Measurements from ENCODE around the gene COL4A1. TPM values are rescaled to one million over a fixed set of nuclear protein-coding genes. Genes with fewer than 3 reads are reported as not detected.

The COL4A1 gene
- polyA plus RNA-seq, 1 donor (not counting 4 experiments of a cell fraction or from before 2014, with no cell fraction given) = 22.3 TPM

- no peaks in the 10 kb centered on the region for H3K9me1 ChIP-seq (ENCODE audit: control insufficient read depth, extremely low read depth, insufficient read depth, low read length)
- FAIRE-seq (no peak), DNase-seq (ENCODE audit: low read depth, low spot score) (no peak)
- no peaks in the 10 kb centered on the region for H3K27me3 ChIP-seq (ENCODE audit: control insufficient read depth, extremely low read depth, insufficient read depth, low read length)
- H3K4me2 ChIP-seq (ENCODE audit: control insufficient read depth, extremely low read depth, insufficient read depth, low read depth, low read length) = no peak overlapping the region
- H3K4me1 ChIP-seq (ENCODE audit: control insufficient read depth, extremely low read depth, insufficient read depth, low read length) = peaks cover 28% of the 10 kb centered on the region
- no peak overlapping the region for H3K4me3 ChIP-seq (ENCODE audit: control insufficient read depth in 2 of 3, extremely low read depth in 1 of 3, insufficient read depth in 2 of 3, low read depth in 1 of 3, low read length in 3 of 3)
- H3K79me2 ChIP-seq (ENCODE audit: control insufficient read depth, insufficient read depth, low read length) = peaks cover 68% of the 10 kb centered on the region
- H2AFZ ChIP-seq (ENCODE audit: control insufficient read depth, low read length) = no peak overlapping the region
- dilution Hi-C loops (cut with MboI; ENCODE audit: extremely low pct_ligation_motif_present, low sequenced_read_pairs) = no loop called here
- TF ChIP-seq EZH2 (IDR thresholded peaks at IDR 0.05; ENCODE audit: low read length) (no peak), CTCF (optimal IDR thresholded peaks at IDR 0.05 in 1 of 3, IDR thresholded peaks at IDR 0.05 in 1 of 3, conservative IDR thresholded peaks at IDR 0.05 in 1 of 3; ENCODE audit: extremely low read depth in 1 of 3, insufficient read depth in 2 of 3, low read length in 3 of 3) (no peak)
- H3K27ac ChIP-seq (ENCODE audit: control insufficient read depth, insufficient read depth, low read length) = no peak overlapping the region
- no peaks in the 10 kb centered on the region for H4K20me1 ChIP-seq (ENCODE audit: control insufficient read depth, extremely low read depth, insufficient read depth, low read length)
- H3K9me3 ChIP-seq (ENCODE audit: control insufficient read depth, low read depth, low read length) = no peaks in the 10 kb centered on the region
- peaks cover 2 to 16% of the 10 kb centered on the region in 2 experiments for H3K36me3 ChIP-seq (ENCODE audit: control insufficient read depth in 2 of 2, extremely low read depth in 1 of 2, insufficient read depth in 2 of 2, low read length in 2 of 2)
- no peak overlapping the region for H3K9ac ChIP-seq (ENCODE audit: control insufficient read depth, extremely low read depth, insufficient read depth, low read length)
Measured at GRCh38 chr13:110317496-110318195, 10.7 kb upstream of the COL4A1 start.

- DNase-seq (ENCODE audit: low read depth, low spot score) (no peak), FAIRE-seq (peak; percentile 51)
- H4K20me1 ChIP-seq (ENCODE audit: control insufficient read depth, extremely low read depth, insufficient read depth, low read length) = no peaks in the 10 kb centered on the region
- peaks cover 65% of the 10 kb centered on the region for H3K79me2 ChIP-seq (ENCODE audit: control insufficient read depth, insufficient read depth, low read length)
- H3K9me3 ChIP-seq (ENCODE audit: control insufficient read depth, low read depth, low read length) = no peaks in the 10 kb centered on the region
- no peaks in the 10 kb centered on the region for H3K27me3 ChIP-seq (ENCODE audit: control insufficient read depth, extremely low read depth, insufficient read depth, low read length)
- H3K4me1 ChIP-seq (ENCODE audit: control insufficient read depth, extremely low read depth, insufficient read depth, low read length) = peaks cover 34% of the 10 kb centered on the region
- H2AFZ ChIP-seq (ENCODE audit: control insufficient read depth, low read length) = no peak overlapping the region
- H3K4me2 ChIP-seq (ENCODE audit: control insufficient read depth, extremely low read depth, insufficient read depth, low read depth, low read length) = no peak overlapping the region
- no peak overlapping the region for H3K27ac ChIP-seq (ENCODE audit: control insufficient read depth, insufficient read depth, low read length)
- peaks cover 2 to 16% of the 10 kb centered on the region in 2 experiments for H3K36me3 ChIP-seq (ENCODE audit: control insufficient read depth in 2 of 2, extremely low read depth in 1 of 2, insufficient read depth in 2 of 2, low read length in 2 of 2)
- no peak overlapping the region for H3K4me3 ChIP-seq (ENCODE audit: control insufficient read depth in 2 of 3, extremely low read depth in 1 of 3, insufficient read depth in 2 of 3, low read depth in 1 of 3, low read length in 3 of 3)
- no peaks in the 10 kb centered on the region for H3K9me1 ChIP-seq (ENCODE audit: control insufficient read depth, extremely low read depth, insufficient read depth, low read length)
- dilution Hi-C loops (cut with MboI; ENCODE audit: extremely low pct_ligation_motif_present, low sequenced_read_pairs) = no loop called here
- H3K9ac ChIP-seq (ENCODE audit: control insufficient read depth, extremely low read depth, insufficient read depth, low read length) = no peak overlapping the region
- TF ChIP-seq CTCF (optimal IDR thresholded peaks at IDR 0.05 in 1 of 3, IDR thresholded peaks at IDR 0.05 in 1 of 3, conservative IDR thresholded peaks at IDR 0.05 in 1 of 3; ENCODE audit: extremely low read depth in 1 of 3, insufficient read depth in 2 of 3, low read length in 3 of 3) (no peak), EZH2 (IDR thresholded peaks at IDR 0.05; ENCODE audit: low read length) (no peak)
Measured at GRCh38 chr13:110317093-110317492, 10.1 kb upstream of the COL4A1 start.

Data from keratinocyte (primary cell).